Osteocyte (in vitro differentiated cells): ENCODE results near the gene SYNJ2. TPM values are rescaled to one million over a fixed set of nuclear protein-coding genes. Genes with fewer than 3 reads are reported as not detected.

Experiments used
- DNase-seq: peaks from one replicate; pipeline ENCODE4 v3.0.0; 2021; ENCODE audit warnings: mixed read lengths; ENCODE audit not compliant: unreplicated experiment; ENCODE audit errors: extremely low spot score
- H3K27ac Mint-ChIP-seq: one replicate; pipeline ENCODE4 v1.8.0; 2021; ENCODE audit warnings: mild to moderate bottlenecking, mixed read lengths; ENCODE audit not compliant: unreplicated experiment
- H3K27me3 Mint-ChIP-seq: one replicate; pipeline ENCODE4 v1.8.0; 2021; ENCODE audit warnings: mixed read lengths; ENCODE audit not compliant: unreplicated experiment
- H3K36me3 Mint-ChIP-seq: one replicate; pipeline ENCODE4 v1.8.0; 2021; ENCODE audit warnings: mixed read lengths; ENCODE audit not compliant: unreplicated experiment
- H3K4me1 Mint-ChIP-seq: one replicate; pipeline ENCODE4 v1.8.0; 2021; ENCODE audit warnings: mixed read lengths; ENCODE audit not compliant: unreplicated experiment
- H3K4me3 Mint-ChIP-seq: one replicate; pipeline ENCODE4 v1.8.0; 2021; ENCODE audit warnings: mild to moderate bottlenecking, moderate library complexity, mixed read lengths; ENCODE audit not compliant: unreplicated experiment
- H3K9me3 Mint-ChIP-seq: one replicate; pipeline ENCODE4 v1.8.0; 2021; ENCODE audit warnings: mixed read lengths; ENCODE audit not compliant: unreplicated experiment
- total RNA-seq: library from RNA; stranded (reverse); gene quantifications from 2 replicates; pipeline ENCODE4 v1.2.1, GENCODE V29; 2021
- TF ChIP-seq, protein P1 (sequence below): fragments of 200-600 bp; sonication (generic); IDR thresholded peaks from 2 replicates; pipeline ENCODE4 v1.5.0; 2021; ENCODE audit warnings: antibody characterized with exemption, mild to moderate bottlenecking, moderate library complexity

Gene SYNJ2
- total RNA-seq, 1 donor from 2014 or later: 94.5 TPM

- TF ChIP-seq, protein P1, sequence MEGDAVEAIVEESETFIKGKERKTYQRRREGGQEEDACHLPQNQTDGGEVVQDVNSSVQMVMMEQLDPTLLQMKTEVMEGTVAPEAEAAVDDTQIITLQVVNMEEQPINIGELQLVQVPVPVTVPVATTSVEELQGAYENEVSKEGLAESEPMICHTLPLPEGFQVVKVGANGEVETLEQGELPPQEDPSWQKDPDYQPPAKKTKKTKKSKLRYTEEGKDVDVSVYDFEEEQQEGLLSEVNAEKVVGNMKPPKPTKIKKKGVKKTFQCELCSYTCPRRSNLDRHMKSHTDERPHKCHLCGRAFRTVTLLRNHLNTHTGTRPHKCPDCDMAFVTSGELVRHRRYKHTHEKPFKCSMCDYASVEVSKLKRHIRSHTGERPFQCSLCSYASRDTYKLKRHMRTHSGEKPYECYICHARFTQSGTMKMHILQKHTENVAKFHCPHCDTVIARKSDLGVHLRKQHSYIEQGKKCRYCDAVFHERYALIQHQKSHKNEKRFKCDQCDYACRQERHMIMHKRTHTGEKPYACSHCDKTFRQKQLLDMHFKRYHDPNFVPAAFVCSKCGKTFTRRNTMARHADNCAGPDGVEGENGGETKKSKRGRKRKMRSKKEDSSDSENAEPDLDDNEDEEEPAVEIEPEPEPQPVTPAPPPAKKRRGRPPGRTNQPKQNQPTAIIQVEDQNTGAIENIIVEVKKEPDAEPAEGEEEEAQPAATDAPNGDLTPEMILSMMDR: no peak
- no peak for DNase-seq
- no peak overlapping the region for H3K4me3 Mint-ChIP-seq
These were observed 114.0 kb downstream of the SYNJ2 start for GRCh38 chr6:158095671-158096070.

DNA sequence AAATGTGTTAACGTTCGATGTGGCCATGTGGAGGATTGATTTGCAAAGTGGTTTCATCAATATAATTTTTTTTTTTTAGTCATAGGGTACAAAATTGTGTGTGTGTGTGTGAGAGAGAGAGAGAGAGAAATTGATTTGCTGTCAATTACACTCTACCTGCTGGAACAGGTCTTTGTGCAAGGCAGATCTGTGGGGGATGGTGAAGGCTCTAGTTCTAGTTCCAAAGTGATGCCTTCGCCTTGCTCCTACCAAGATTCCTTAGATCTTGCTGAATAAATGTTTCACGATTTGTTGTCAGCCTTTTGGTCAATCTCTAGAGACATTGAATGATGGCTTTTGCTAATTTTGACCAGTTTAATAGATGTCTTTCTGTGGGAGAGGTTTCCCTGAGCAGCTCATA lies 121.6 kb downstream of the SYNJ2 start:
- DNase-seq: no peak
- TF ChIP-seq, protein P1: no peak
- Mint-ChIP-seq H3K4me3 (no peak overlapping the region), H3K36me3 (peaks cover 26% of the 10 kb centered on the region), H3K27ac (no peak overlapping the region), H3K4me1 (no peaks in the 10 kb centered on the region), H3K27me3 (no peaks in the 10 kb centered on the region), H3K9me3 (no peaks in the 10 kb centered on the region)

More at GRCh38 chr6:158095671-158096070, 114.0 kb downstream of the SYNJ2 start:
- H3K9me3 Mint-ChIP-seq: no peaks in the 10 kb centered on the region
- no peak overlapping the region for H3K27ac Mint-ChIP-seq
- peaks cover 73% of the 10 kb centered on the region for H3K36me3 Mint-ChIP-seq
- no peaks in the 10 kb centered on the region for H3K27me3 Mint-ChIP-seq
- H3K4me1 Mint-ChIP-seq: no peaks in the 10 kb centered on the region

- peaks cover 27% of the 10 kb centered on the region for H3K36me3 Mint-ChIP-seq
- no peak overlapping the region for H3K4me3 Mint-ChIP-seq
- H3K27ac Mint-ChIP-seq: no peak overlapping the region
- TF ChIP-seq, protein P1: no peak
- H3K27me3 Mint-ChIP-seq: no peaks in the 10 kb centered on the region
- H3K9me3 Mint-ChIP-seq: no peaks in the 10 kb centered on the region
- no peaks in the 10 kb centered on the region for H3K4me1 Mint-ChIP-seq
- no peak for DNase-seq
These were observed 123.0 kb downstream of the SYNJ2 start for GRCh38 chr6:158104696-158105095.

GRCh38 chr6:158109748-158110147 lies 128.1 kb downstream of the SYNJ2 start:
- Mint-ChIP-seq H3K9me3 (no peaks in the 10 kb centered on the region), H3K4me1 (no peaks in the 10 kb centered on the region), H3K27ac (no peak overlapping the region), H3K4me3 (no peak overlapping the region), H3K36me3 (peaks cover 36% of the 10 kb centered on the region), H3K27me3 (no peaks in the 10 kb centered on the region)
- TF ChIP-seq, protein P1: no peak
- no peak for DNase-seq

GRCh38 chr6:158110986-158111385 lies 129.3 kb downstream of the SYNJ2 start:
- Mint-ChIP-seq H3K9me3 (no peaks in the 10 kb centered on the region), H3K4me3 (no peak overlapping the region), H3K27ac (no peak overlapping the region), H3K36me3 (peaks cover 36% of the 10 kb centered on the region), H3K4me1 (no peaks in the 10 kb centered on the region), H3K27me3 (no peaks in the 10 kb centered on the region)
- TF ChIP-seq, protein P1: no peak
- DNase-seq: no peak
